Loucy (cell line): Measurements from ENCODE around the gene GNA12.

Experiments used
- EZH2phosphoT487 ChIP-seq: fragments of 200-600 bp; IDR thresholded peaks from 2 replicates; pipeline ENCODE4 v1.6.1; 2018; ENCODE audit warnings: antibody characterized with exemption, mild to moderate bottlenecking, moderate library complexity, borderline replicate concordance
- TF ChIP-seq, protein P1 (sequence below): fragments of 200-600 bp; sonication (generic); conservative IDR thresholded peaks from 2 replicates; pipeline ENCODE4 v1.5.1; 2014; ENCODE audit warnings: mild to moderate bottlenecking, antibody characterized with exemption, low read length

DNA sequence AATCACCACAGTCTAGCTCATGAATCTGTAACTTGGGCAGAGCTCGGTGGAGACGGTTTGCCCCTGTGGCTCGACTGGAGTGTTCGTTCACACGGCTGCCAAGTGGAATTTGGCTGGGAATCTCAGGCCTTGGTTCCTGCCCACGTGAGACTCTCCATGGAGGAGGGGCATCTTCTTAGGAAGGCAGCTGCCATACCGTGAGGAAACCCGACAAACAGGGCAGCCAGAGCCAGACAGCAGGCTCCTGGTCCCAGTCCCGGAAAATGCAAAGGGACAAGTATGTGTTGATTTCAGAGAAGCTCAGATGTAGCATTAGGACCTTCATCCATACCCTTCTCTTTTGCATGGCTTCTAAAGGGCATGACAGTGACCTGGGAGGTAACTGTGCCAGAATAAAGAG lies 129.5 kb downstream of the GNA12 start:
- TF ChIP-seq, protein P1, sequence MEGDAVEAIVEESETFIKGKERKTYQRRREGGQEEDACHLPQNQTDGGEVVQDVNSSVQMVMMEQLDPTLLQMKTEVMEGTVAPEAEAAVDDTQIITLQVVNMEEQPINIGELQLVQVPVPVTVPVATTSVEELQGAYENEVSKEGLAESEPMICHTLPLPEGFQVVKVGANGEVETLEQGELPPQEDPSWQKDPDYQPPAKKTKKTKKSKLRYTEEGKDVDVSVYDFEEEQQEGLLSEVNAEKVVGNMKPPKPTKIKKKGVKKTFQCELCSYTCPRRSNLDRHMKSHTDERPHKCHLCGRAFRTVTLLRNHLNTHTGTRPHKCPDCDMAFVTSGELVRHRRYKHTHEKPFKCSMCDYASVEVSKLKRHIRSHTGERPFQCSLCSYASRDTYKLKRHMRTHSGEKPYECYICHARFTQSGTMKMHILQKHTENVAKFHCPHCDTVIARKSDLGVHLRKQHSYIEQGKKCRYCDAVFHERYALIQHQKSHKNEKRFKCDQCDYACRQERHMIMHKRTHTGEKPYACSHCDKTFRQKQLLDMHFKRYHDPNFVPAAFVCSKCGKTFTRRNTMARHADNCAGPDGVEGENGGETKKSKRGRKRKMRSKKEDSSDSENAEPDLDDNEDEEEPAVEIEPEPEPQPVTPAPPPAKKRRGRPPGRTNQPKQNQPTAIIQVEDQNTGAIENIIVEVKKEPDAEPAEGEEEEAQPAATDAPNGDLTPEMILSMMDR, result no peak
- TF ChIP-seq EZH2phosphoT487, result no peak
